Measurements from ENCODE around the gene PFKM.
"Not testable (repeated sequence)": the region's sequence is repeated elsewhere in the genome, so short reads cannot be mapped to it uniquely, and the experiment has no call there.

PFKM gene

DNA sequence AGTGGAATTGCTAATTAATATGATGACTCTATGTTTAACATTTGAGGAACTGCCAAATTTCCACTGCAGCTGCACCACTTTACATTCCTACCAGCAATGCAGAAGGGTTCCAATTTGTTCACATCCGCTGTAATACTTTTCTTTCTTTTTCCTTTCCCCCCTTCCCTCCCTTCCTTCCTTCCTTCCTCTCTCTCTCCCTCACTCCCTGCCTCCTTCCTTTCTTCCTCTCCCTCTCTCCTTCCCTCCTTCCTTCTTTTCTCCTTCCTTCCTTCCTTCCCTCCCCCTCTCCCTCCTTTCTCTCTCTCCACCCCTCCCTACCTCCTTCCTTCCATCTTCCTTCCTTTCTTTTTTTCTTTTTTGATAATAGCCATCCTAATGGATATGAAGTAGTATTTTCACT lies 3.2 kb upstream of the PFKM start:
- no peak for DNase-seq

DNA sequence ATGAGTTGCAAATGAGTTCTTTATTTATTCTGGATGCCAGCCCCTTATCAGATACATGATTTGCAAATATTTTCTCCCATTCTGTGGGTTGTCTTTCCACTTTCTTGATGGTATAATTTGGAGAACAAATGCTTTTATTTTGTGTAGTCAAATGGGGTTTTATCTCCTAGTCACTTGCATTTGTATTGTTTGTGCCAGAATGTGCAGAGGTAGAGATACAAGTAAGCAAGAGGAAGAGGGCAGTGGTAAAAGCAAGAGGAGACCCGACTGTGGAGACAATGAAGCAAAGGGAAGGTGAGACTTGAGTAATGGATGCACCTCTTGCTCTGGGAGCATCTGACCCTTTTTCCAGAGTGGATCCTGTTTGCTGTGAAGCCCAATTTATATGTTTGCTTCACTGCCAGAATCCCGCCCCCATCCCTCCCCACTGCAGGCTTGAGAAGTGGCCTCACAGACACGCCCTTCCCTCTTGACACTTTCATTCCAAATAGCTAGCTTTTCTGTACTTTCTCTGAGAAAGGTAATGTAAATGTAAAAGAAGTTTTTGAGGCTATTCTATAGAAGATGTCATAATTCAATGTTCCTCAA lies 786 bp upstream of the PFKM start:
- DNase-seq, result no peak

DNA sequence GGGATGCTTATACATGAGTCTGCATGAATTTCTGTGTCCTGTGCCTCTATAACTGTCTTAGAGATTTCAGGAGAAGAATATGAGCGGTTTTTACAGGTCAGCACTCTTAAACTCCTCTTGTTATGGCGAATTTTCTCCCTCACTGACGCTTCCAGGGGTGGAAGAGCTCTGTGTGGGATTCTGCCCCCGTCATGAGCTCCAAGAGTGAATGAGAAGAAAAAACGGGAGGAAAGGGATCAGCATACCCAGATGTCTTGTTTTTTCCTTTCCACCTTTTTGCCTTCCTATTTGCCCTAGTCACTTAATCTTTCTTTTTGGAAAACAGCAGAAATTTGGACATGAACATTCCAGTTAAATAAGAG lies 651 bp downstream of the PFKM start:
- DNase-seq, result no peak

DNA sequence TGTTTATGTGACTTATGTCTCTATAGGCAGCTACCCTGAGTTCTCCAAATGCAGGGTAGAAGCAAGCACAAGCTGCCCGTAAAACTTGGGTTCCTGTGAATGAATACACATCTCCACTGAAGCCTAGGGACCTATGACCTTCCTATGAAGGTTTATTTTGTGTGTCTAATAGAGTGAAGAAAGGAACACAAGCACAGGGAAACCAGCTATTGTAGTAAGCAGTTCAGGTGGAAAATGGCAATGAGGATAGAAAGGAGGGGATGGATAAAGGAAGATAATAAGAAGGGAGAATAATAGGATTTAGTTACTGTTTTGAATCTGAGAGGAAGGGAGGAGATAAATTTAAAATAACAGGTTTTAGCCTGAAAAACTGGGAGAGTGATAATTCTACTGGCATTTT lies 2.4 kb downstream of the PFKM start:
- DNase-seq, result no peak

DNA sequence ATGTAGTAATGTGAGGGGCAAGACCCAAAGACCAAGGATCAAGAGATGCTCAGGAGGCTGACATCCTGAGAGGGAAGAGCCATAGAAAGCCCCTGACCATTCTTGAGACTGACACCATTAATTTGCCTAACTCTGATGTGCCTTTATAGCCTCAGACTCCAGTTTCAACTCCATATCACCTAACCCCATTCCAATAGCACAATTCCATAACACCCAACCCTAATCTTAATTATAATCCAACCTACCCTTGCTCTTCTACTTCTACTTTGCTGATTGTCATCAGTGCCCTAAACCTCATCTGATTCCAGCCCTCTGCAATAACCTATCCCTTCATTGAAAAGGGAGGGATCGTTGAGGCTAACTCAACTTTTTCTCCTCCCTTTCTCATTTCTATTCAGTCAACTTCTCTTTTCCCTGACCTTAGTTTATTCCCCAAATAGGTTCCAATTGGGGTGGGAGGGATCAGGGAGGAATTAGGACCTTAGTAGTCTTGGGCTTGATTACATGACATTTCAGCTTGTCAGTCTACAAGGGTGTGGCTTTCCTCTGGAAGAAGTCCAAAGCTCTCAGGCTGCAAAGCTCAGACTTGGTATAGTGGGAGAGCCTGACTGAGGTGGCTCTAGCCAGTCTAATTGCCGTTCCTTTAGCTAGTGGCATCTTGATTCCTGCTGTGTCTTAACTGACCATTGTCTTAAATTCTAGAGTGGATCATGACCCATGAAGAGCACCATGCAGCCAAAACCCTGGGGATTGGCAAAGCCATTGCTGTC lies 3.1 kb downstream of the PFKM start:
- DNase-seq, result no peak

DNA sequence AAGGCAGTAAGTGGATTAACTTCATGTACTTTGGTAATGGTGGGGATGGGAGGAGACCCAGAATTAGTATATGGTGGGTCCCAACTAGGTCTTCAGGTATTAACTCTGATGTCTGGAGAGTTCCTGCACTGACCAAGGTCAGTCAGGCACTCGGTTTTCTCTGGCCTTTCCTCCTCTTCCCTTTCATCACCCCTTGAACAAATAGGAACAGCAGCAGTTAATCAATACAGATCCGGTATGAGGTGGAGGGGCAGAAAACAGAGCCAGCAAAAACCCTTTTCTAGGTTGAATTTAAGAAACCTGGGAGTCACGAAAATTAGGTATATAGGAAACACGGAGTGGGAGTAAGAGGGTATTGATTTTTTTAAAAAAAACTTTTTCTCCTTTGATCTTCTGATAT lies 4.0 kb downstream of the PFKM start:
- DNase-seq, result no peak

DNA sequence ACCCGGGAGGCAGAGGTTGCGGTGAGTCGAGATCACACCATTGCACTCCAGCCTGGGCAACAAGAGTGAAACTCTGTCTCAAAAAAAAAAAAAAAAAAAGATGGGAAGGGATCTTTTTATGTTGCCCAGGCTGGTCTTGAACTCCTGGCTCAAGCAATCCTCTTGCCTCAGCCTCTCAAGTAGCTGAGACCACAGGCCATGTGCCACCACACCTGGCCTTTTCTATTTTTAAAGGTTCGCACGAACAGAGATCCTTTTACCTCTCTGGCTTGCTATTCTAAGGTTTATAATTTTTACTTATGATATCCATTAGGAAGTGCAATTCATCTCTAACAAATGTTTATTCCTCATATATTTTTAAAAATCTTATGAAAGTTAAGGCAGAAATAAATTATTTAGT lies 6.4 kb downstream of the PFKM start:
- DNase-seq, result not testable (repeated sequence)

DNA sequence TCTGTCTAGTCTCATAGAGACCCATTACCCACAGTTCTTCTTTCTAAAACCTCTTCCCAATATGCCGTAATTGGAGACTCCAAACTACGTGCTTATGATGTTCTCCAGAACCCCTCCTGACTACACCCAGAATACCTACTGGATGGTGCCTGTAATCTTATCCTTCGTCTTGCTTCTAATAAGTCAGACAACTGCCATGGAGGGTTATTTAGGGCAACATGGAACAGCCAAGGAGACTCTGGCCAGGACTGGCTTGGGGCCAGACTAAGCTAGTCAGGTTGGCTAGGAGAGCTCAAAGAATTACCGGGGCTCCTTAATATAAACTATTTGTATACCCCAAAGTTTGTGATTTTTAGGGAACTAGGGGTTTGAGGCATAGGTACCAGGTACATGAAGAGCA lies 6.8 kb downstream of the PFKM start:
- no peak for DNase-seq

DNA sequence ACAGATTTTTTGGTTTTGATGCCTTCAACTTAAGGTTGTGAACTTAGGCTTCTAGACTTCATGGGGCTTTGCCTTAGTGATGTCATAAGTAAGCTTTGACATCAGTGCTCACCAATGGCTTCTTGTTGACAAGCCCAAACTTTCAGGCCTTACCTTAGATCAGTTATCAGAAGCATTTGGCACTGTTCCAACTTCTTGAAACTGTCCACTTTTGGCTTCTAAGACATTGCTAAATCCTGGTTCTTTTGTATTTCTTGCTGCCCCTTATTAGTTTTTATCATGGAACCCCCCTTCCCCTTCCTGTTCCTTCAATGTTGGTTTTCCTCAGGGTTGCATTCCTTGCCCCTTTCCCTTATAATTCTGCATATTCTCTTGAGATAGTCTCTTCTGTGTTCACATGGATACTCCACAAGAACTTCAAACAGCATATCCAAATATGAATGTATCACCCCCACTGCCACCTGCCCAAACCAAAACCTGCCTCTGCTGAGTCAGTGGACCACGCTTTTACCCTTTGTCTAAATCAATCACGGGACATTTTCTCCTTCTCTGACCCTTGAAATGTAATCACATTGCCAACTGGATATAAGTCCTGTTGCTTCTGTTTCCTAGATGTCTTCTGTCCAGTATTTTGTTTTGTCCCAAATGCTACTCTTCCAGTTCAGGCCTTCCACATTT lies 7.9 kb downstream of the PFKM start:
- no peak for DNase-seq

DNA sequence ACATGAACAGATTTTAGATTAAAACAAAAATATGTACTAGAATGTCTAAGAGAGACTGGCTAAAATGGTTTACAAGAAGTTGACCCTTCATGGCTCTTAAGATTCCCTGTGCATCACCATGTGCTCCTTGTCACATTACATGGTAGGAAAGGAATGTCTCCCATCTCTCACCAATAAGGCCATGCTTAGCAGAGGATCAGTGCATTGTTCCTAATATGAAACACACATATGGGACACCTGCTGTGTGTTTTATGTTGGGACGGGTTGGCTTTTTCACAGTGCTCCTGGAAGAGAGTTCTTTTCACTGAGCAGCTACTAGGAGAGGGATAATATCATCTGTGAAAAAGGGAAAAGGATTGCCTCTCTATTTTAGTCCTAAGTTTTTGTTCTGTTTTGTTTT lies 9.6 kb downstream of the PFKM start:
- no peak for DNase-seq

DNA sequence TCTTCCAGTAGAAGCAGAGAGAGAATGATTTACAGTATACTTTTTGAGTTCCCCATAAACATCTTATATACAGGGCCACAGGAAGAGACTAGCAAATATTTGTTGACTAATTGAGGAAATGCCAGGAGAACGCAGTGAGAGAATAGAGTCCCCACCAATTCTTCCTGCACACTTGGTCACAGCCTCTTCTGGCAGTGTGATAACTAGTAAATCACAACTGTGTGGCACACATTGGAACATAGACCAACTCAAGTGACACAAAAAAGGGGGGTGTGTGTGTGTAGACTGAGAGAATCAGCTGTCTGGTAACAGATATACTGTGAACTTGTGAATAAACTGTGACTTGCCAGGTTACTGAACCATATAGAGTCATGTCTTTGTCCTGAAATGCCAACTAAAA lies 10.2 kb downstream of the PFKM start:
- DNase-seq, result no peak

DNA sequence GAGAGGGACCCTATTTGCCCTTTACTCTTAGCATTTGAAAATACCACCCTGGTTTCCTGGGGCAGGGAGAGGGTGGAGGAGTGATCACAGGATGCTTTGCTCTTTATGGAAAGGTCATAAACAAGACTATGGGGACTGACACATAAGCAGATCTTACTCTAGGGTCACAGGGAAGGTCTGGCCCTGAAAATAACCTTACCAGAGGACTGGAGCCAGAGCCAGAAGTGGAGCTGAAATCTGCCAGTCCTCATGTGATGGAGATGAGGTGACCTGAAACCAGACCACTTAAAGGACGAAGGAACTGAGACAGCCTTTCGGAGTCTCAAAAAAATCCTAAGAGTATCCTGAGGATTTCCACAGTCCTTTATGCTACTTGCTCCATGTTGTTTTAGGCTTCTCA lies 12.4 kb downstream of the PFKM start:
- DNase-seq, result no peak

DNA sequence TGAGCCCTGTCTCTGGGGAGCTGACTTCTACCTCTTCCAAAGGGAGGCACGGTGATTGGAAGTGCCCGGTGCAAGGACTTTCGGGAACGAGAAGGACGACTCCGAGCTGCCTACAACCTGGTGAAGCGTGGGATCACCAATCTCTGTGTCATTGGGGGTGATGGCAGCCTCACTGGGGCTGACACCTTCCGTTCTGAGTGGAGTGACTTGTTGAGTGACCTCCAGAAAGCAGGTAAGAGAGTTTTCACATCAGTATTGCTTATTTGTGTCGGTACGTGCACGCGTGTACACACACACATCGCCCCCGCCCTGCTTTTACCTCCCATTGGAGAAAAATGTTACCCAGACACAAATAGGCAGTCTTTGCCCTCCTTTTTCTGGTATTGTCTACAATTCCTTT lies 13.7 kb downstream of the PFKM start:
- DNase-seq, result no peak

DNA sequence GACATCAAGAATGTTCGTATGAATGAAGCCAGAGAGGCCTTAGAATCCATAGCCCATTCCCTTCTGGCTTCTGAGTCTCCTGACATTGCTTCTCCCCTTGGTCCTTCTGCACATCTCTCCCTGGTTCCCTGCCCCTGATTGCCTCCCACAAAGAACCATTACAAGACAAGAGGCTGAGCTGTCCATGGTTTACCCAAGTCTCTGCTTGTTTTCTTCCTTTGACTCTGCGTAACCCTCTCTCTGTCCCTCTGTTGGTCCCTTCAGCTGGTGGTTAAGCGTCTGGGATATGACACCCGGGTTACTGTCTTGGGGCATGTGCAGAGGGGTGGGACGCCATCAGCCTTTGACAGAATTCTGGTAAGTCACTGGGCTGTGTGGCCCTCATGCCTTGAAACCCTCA lies 15.9 kb downstream of the PFKM start:
- no peak for DNase-seq

DNA sequence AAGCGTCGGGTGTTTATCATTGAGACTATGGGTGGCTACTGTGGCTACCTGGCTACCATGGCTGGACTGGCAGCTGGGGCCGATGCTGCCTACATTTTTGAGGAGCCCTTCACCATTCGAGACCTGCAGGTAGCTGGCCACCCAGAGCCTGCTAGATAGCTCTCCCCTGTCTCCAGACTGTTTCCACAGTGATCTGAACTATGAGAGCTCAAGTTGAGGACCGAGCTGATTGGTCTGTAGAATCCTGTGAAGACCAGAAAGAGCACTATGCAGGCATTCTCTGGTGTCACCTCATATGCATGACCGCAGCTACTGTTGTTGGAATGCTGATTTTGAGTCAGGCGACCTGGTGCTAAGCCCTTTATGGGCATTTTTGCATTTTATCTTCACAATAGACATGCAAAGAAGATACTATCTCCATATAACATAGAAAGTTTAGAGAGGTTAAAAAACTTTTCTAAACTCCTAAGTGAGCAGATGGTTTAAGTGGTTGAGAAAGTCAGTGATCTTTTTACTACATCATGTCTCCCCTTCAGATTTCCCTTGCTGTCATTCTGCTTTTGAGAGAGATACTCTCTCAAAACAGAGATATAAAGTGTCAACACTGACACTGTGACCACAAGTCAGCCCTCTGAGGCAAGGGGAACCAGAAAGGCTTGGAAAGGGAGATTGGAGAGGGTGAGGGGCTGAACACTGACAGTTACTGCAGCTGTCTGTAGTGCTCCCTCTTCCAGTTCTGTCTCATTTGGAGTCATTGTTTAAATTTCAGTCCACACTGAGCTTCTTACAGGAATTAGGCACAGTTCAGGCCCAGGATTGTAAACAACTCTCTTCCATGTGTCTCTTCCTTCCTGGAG lies 23.9 kb downstream of the PFKM start:
- DNase-seq, result no peak

DNA sequence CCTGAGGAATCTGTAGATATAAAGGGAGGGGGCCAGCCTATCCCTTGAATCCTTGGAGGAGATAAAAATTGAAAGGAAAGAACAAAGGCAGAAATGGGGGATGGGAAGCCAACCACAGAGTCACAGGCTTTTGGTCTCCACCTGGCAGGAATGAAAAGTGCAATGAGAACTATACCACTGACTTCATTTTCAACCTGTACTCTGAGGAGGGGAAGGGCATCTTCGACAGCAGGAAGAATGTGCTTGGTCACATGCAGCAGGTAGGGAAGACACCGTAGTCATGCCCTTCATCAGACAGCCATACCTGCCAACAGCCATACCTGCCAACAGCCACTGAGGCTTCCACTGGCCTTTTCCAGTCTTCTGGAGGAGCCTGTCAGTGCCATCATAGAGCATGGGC lies 24.7 kb downstream of the PFKM start:
- no peak for DNase-seq

DNA sequence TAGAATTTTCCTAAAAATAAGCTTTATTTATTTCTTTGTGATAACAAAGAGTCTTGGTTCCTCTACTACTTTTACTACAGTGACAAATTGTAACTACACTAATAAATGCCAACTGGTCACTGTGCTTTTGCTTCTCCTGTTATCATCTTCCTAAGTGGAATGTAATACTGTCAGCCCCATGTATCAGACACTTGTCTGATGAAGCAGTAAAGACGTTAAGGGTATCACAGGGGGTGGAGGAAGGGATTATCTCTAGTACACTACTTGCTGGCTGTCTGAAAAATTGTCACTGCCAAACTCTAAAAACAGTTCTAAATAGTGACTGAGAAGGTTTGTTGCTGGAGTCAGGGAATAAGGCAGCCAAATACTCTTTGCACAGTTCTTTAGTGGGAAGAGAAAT lies 26.8 kb downstream of the PFKM start:
- no peak for DNase-seq

DNA sequence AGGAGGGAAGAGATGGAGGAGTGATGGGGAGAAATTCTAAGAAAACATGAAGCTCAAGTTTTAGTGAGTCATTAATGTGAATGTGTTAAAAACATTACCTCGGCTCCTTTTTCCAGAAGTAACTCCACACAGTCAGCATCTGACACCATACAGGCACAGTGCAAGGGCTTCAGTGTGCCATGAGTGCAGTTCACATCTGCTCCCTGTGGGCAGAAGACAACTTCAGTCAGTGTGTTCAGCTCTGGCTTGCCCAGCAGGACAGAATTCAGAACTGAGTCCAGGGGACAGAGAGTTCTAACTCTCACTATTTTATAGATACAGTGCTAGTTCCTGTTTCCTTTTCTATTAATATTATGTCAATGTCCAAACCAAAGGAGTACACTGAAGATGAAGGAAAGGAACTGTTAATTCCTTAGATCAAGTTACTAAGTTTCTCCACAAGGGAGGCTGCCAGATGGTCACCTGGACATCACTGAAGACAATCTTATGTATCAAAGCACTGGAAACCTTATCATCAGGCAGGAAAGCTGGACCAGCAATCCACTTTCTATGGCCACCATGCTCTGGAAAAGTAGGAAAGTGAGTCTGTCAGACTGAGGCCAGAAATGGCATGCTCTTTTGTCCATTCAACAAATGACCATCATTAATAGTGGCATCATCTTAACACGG lies 32.1 kb downstream of the PFKM start:
- no peak for DNase-seq

DNA sequence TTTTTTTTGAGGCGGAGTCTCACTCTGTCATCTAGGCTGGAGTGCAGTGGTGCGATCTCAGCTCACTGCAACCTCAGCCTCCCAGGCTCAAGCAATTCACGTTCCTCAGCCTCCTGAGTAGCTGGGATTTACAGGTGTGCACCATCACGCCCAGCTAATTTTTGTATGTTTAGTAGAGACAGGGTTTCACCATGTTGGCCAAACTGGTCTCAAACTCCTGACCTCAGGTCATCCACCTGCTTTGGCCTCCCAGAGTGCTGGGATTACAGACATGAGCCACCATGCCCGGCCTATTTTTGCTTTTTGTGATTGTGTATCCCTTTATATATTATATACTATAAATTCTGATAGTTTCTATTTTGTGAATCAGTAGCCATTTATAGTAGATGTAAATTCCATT lies 36.6 kb downstream of the PFKM start:
- not testable (repeated sequence) for DNase-seq

DNA sequence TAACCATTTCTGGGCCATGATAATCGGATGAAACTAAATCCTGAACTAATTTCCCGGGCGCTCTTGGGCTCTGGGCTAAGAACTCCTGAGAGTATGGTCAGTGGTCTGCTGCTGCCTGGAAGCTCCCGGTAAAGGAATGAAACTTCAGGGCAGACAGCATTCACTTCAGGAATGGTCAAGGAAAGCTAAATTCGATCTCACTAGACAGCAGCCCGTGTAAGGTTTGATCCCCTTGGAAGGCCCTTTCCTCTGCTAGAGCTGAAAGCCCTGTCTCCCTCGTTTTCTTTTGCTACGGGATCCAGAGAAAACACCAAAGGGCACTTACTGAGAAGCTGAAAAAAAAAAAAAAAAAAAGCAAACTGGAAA lies 37.5 kb downstream of the PFKM start:
- no peak for DNase-seq

DNA sequence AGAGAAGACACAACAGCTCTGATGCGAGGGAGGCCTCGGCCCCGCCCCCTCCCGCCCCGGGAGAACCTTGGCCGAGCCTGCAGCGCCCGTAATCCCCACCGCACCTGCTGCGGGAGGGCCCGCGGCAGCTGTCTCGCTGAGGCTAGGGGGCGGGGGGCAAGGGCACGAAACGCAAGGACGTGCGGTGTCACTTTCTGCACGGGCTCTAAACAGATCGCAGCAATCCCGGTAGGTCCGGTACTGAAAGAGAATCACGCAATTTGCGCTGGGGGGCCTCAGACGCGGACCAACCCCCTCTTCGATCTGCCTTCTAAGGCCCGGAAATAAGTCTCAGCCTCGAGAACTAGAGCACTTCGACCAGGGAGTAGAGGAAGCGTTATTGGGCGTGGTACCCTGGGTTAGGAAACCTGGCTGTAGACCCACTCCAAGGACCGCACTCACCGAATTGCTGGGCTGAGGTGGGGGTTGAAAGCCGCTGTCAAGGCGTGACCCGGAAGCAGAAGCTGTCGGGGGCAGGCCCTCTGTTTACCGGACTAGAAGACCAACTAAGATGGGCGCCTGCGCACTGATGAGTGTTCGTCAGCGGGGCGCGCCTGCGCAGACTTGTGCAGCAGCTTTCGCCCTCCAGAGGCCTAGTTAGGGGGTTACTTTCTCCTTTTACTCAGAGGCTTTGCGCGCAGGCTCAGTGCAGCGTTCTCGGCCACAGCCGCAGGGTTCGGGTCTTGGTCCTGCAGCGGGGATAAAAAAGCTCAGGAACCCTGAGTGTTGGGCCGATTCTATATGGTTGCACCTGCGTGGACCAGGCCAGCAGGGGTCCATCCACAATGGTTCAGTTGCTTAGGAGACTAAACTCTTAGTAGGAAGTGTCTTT lies 38.1 kb downstream of the PFKM start, which contains the start of gene ASB8:
Gene ASB8 (minus strand): TSS at position 498 of the 871 bp plus-strand sequence. CDS start 4,019 bp downstream, outside the sequence.
- DNase-seq, result peak; percentile 82

DNA sequence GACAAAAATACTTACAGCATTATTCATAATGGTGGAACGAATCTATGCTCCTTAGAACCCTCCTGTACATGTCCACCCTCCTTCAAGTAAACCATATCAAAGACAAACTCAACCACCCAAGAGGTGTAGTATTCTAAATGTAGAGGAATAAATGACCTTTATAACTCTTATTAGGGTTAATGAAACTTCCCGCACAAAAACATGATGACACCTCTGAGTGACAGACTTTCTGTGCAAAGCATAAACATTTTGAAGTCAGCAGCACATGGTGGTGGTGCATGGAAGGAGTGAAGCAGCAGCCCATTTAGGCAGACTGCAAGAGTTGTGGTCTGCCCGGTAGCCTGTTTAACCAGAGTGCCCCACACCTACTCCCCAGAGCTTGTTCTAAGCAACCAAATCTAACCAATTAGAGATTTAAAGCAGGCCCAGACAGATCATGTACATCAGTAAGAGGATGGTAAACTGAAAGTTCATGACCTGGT lies 38.8 kb downstream of the PFKM start:
- no peak for DNase-seq

All from NCI-H345 (cell line).